Right lobe of liver (tissue), 4 donors: ENCODE results near the gene CUX1.

Experiments used
- POLR2A ChIP-seq: fragments of 450-650 bp; IDR thresholded peaks from one replicate; pipeline ENCODE4 v1.6.1; 2017; ENCODE audit warnings: antibody characterized with exemption, mild to moderate bottlenecking
- TF ChIP-seq, protein P1 (sequence below), 4 donors: fragments of 200-600 bp in 3 of 4; fragments of 450-650 bp in 1 of 4; IDR thresholded peaks; one replicate each; pipeline versions ENCODE4 v1.5.1 to v1.8.0; 2016 to 2022; ENCODE audit warnings: antibody characterized with exemption in 4 of 4, mild to moderate bottlenecking in 2 of 4
- donor health status: DM: no; HTN: no; CAD: no.
- donor health status: DM: no; HTN: no; CAD: no.
- donor health status: DM: no; HTN: yes; CAD: no.

DNA sequence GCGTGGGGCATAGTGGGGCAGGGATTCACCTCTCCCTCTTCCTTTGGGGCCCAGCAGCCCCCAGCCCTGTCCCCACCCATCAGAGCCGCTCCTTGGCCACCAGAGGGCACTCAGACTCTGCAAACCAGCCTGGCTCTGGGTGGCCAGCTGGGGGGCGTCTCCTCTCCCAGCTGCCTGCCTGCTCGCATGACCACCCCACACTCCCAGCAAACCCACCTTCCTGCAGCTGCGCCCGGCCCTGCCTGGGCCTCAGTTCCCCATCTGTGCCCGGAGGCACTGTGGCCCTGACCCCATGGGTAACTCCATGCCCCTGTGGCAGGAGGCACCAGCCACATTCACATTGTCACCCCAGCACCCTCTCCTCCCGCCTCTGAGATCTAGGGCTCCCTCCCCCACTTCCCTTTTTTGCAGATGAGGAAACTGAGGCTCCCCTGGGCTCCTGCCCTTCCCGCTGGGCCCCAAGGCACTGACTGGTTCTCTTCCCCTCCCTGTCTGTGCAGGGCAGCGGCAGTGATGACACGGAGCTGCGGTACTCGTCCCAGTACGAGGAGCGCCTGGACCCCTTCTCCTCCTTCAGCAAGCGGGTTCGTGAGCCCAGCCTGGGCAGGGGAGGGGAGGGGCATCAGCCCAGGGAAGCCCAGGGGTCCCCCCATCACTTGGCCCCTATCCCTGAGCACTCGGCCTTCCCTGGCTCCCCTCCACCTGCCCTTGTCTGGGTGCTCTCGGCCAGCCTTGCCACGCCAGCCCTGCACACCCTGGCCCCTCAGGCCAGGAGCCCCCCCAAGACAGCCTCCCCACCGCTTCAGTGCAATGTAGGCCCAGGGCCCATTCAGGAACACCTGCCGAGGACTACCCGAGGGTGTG, 462.3 kb downstream of the CUX1 start:
- TF ChIP-seq, protein P1, sequence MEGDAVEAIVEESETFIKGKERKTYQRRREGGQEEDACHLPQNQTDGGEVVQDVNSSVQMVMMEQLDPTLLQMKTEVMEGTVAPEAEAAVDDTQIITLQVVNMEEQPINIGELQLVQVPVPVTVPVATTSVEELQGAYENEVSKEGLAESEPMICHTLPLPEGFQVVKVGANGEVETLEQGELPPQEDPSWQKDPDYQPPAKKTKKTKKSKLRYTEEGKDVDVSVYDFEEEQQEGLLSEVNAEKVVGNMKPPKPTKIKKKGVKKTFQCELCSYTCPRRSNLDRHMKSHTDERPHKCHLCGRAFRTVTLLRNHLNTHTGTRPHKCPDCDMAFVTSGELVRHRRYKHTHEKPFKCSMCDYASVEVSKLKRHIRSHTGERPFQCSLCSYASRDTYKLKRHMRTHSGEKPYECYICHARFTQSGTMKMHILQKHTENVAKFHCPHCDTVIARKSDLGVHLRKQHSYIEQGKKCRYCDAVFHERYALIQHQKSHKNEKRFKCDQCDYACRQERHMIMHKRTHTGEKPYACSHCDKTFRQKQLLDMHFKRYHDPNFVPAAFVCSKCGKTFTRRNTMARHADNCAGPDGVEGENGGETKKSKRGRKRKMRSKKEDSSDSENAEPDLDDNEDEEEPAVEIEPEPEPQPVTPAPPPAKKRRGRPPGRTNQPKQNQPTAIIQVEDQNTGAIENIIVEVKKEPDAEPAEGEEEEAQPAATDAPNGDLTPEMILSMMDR (IDR thresholded peaks at IDR 0.05): peak; percentile 68 to 82 (median 74)
- no peak for TF ChIP-seq POLR2A
